WTC11 (cell line): ENCODE results near the gene GSG1L. TPM values are rescaled to one million over a fixed set of nuclear protein-coding genes. Genes with fewer than 3 reads are reported as not detected.
A peak's percentile ranks its signal among the peaks of the same experiment; 100 is the strongest.

ENCODE experiments used
- ATAC-seq: fragments of 200-7000 bp; cut with Tn5 transposase; 2 replicates; pipeline ENCODE4 v1.10.0; 2021; ENCODE audit warnings: mild to moderate bottlenecking, moderate library complexity
- CTCF ChIA-PET: fragments of 300-600 bp; sonication (Branson Sonifier 250); formaldehyde crosslinking; loops from one replicate; lab custom pipeline; 2021; ENCODE audit warnings: antibody characterized with exemption; lab: Charles Lee
- POLR2A ChIA-PET: fragments of 350-600 bp; sonication (Branson Sonifier 250); formaldehyde crosslinking; loops from one replicate; lab custom pipeline; 2021; ENCODE audit warnings: antibody characterized with exemption; lab: Charles Lee
- DNase-seq: peaks from one replicate; pipeline ENCODE4 v3.0.0; 2021; ENCODE audit warnings: low spot score
- H3K27ac Mint-ChIP-seq: 2 replicates; pipeline ENCODE4 v1.8.0; 2021; ENCODE audit warnings: mixed read lengths
- H3K27me3 Mint-ChIP-seq: 2 replicates; pipeline ENCODE4 v1.8.0; 2021; ENCODE audit warnings: low read depth, mild to moderate bottlenecking, moderate library complexity, mixed read lengths
- H3K36me3 Mint-ChIP-seq: 2 replicates; pipeline ENCODE4 v1.8.0; 2021; ENCODE audit warnings: mixed read lengths
- H3K4me1 Mint-ChIP-seq: 2 replicates; pipeline ENCODE4 v1.8.0; 2022; ENCODE audit warnings: mixed read lengths
- H3K4me3 Mint-ChIP-seq: 2 replicates; pipeline ENCODE4 v1.8.0; 2021; ENCODE audit warnings: mild to moderate bottlenecking, moderate library complexity, mixed read lengths
- H3K9me3 Mint-ChIP-seq: 2 replicates; pipeline ENCODE4 v1.8.0; 2021; ENCODE audit warnings: mixed read lengths
- CBFB ChIP-seq: sonication (generic); formaldehyde crosslinking; IDR thresholded peaks from 2 replicates; pipeline ENCODE4 v1.8.1; 2022; ENCODE audit warnings: mild to moderate bottlenecking, low read depth, missing genetic modification reagents
- GTF2I ChIP-seq: fragments of 250-450 bp; sonication (Bioruptor Pico); conservative IDR thresholded peaks from 2 replicates; pipeline ENCODE4 v1.4.0; 2021; ENCODE audit warnings: mild to moderate bottlenecking
- SOX15 ChIP-seq: fragments of 250-450 bp; sonication (Bioruptor Pico); IDR thresholded peaks from 2 replicates; pipeline ENCODE4 v1.9.0; 2021; ENCODE audit warnings: mild to moderate bottlenecking
- ZNF232 ChIP-seq: sonication (generic); formaldehyde crosslinking; IDR thresholded peaks from 2 replicates; pipeline ENCODE4 v1.8.0; 2022; ENCODE audit warnings: mild to moderate bottlenecking, missing genetic modification reagents
- ZNF263 ChIP-seq: sonication (generic); formaldehyde crosslinking; IDR thresholded peaks from 2 replicates; pipeline ENCODE4 v1.8.1; 2022; ENCODE audit warnings: low read depth, mild to moderate bottlenecking, moderate library complexity, missing genetic modification reagents
- ZNF423 ChIP-seq: fragments of 250-450 bp; sonication (Bioruptor Pico); IDR thresholded peaks from 2 replicates; pipeline ENCODE4 v2.1.2; 2022; ENCODE audit warnings: mild to moderate bottlenecking, moderate library complexity
- total RNA-seq: library from RNA; stranded (reverse); gene quantifications from 3 replicates; pipeline ENCODE4 v1.2.3, GENCODE V29; 2021
- TF ChIP-seq, protein P1 (sequence below): sonication (generic); formaldehyde crosslinking; IDR thresholded peaks from 2 replicates; pipeline ENCODE4 v1.8.0; 2022; ENCODE audit warnings: missing genetic modification reagents
- TF ChIP-seq, protein P2 (sequence below): sonication (generic); formaldehyde crosslinking; IDR thresholded peaks from 2 replicates; pipeline ENCODE4 v1.8.0; 2022; ENCODE audit warnings: mild to moderate bottlenecking, missing genetic modification reagents
- TF ChIP-seq, protein P3 (sequence below): fragments of 250-450 bp; sonication (Bioruptor Pico); IDR thresholded peaks from 2 replicates; pipeline ENCODE4 v1.9.0; 2021; ENCODE audit warnings: mild to moderate bottlenecking
- TF ChIP-seq, protein P4 (sequence below): sonication (generic); formaldehyde crosslinking; IDR thresholded peaks from 2 replicates; pipeline ENCODE4 v1.8.1; 2022; ENCODE audit warnings: low read depth, missing genetic modification reagents, borderline replicate concordance
- TF ChIP-seq, protein P5 (sequence below): fragments of 250-450 bp; sonication (Bioruptor Pico); IDR thresholded peaks from 2 replicates; pipeline ENCODE4 v1.8.0; 2021; ENCODE audit warnings: mild to moderate bottlenecking
- TF ChIP-seq, protein P6 (sequence below): fragments of 250-450 bp; sonication (Bioruptor Pico); IDR thresholded peaks from 2 replicates; pipeline ENCODE4 v2.1.2; 2022; ENCODE audit warnings: mild to moderate bottlenecking, moderate library complexity
- TF ChIP-seq, protein P7 (sequence below): sonication (generic); formaldehyde crosslinking; IDR thresholded peaks from 2 replicates; pipeline ENCODE4 v1.8.0; 2023; ENCODE audit warnings: mild to moderate bottlenecking, missing genetic modification reagents
- TF ChIP-seq, protein P8 (sequence below): sonication (generic); formaldehyde crosslinking; IDR thresholded peaks from 2 replicates; pipeline ENCODE4 v1.8.1; 2023; ENCODE audit warnings: mild to moderate bottlenecking, missing genetic modification reagents, moderate library complexity

The GSG1L gene
- total RNA-seq, 1 experiment from 2014 or later = 0.28 TPM

DNA sequence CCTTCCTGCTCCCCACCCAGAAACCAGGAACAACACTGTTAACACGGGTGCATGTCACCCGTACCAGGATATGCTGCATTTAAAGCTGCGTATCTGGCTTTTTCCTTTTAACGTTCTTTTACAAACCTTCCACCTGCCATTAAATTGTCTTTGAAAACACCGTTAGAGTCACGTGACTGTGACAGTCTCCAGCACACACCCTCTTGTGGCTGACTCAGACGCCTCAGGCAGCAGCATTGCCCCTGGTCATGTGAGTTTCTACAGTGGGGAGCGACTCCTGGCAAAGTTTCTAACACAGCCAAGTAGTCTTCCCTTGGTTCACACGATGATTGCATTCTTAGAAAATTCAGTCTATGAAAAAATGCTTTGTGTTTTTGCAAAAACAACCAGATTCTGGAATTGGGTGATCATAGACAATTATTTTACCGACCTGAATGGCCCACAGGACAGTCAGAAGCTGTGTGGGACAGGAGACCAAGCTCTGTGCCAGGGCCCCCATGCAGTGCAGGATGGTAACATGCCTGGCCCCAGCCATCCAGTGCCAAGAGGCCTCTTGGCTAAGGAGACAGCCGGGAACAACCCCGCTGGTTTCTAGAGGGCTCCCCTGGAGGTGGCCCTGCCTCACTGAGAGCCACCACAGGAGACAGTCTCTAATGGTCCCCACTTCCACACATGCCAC is 314.5 kb downstream of the GSG1L start:
- peaks cover 5% of the 10 kb centered on the region for H3K9me3 Mint-ChIP-seq
- CTCF ChIA-PET = interaction anchor here (1.0 to 1.9 kb wide), 4 partner anchors 24 to 109 kb away, joined by 4 read pairs; no protein-coding TSS in a partner anchor

More for the DNA sequence above, 314.5 kb downstream of the GSG1L start:
- POLR2A ChIA-PET = no interaction called here
- TF ChIP-seq, protein P1, sequence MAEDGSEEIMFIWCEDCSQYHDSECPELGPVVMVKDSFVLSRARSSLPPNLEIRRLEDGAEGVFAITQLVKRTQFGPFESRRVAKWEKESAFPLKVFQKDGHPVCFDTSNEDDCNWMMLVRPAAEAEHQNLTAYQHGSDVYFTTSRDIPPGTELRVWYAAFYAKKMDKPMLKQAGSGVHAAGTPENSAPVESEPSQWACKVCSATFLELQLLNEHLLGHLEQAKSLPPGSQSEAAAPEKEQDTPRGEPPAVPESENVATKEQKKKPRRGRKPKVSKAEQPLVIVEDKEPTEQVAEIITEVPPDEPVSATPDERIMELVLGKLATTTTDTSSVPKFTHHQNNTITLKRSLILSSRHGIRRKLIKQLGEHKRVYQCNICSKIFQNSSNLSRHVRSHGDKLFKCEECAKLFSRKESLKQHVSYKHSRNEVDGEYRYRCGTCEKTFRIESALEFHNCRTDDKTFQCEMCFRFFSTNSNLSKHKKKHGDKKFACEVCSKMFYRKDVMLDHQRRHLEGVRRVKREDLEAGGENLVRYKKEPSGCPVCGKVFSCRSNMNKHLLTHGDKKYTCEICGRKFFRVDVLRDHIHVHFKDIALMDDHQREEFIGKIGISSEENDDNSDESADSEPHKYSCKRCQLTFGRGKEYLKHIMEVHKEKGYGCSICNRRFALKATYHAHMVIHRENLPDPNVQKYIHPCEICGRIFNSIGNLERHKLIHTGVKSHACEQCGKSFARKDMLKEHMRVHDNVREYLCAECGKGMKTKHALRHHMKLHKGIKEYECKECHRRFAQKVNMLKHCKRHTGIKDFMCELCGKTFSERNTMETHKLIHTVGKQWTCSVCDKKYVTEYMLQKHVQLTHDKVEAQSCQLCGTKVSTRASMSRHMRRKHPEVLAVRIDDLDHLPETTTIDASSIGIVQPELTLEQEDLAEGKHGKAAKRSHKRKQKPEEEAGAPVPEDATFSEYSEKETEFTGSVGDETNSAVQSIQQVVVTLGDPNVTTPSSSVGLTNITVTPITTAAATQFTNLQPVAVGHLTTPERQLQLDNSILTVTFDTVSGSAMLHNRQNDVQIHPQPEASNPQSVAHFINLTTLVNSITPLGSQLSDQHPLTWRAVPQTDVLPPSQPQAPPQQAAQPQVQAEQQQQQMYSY = no peak
- TF ChIP-seq CBFB (CRISPR knock-in tag) (no peak), ZNF263 (CRISPR knock-in tag) (no peak), ZNF423 (no peak), ZNF232 (CRISPR knock-in tag) (no peak), GTF2I (CRISPR knock-in tag) (no peak), SOX15 (CRISPR knock-in tag) (no peak)
- TF ChIP-seq, protein P2, sequence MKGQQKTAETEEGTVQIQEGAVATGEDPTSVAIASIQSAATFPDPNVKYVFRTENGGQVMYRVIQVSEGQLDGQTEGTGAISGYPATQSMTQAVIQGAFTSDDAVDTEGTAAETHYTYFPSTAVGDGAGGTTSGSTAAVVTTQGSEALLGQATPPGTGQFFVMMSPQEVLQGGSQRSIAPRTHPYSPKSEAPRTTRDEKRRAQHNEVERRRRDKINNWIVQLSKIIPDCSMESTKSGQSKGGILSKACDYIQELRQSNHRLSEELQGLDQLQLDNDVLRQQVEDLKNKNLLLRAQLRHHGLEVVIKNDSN (CRISPR knock-in tag) = peak; percentile 88
- TF ChIP-seq, protein P3, sequence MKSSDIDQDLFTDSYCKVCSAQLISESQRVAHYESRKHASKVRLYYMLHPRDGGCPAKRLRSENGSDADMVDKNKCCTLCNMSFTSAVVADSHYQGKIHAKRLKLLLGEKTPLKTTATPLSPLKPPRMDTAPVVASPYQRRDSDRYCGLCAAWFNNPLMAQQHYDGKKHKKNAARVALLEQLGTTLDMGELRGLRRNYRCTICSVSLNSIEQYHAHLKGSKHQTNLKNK (CRISPR knock-in tag) = no peak
- TF ChIP-seq, protein P4, sequence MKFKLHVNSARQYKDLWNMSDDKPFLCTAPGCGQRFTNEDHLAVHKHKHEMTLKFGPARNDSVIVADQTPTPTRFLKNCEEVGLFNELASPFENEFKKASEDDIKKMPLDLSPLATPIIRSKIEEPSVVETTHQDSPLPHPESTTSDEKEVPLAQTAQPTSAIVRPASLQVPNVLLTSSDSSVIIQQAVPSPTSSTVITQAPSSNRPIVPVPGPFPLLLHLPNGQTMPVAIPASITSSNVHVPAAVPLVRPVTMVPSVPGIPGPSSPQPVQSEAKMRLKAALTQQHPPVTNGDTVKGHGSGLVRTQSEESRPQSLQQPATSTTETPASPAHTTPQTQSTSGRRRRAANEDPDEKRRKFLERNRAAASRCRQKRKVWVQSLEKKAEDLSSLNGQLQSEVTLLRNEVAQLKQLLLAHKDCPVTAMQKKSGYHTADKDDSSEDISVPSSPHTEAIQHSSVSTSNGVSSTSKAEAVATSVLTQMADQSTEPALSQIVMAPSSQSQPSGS (CRISPR knock-in tag) = no peak
- TF ChIP-seq, protein P5, sequence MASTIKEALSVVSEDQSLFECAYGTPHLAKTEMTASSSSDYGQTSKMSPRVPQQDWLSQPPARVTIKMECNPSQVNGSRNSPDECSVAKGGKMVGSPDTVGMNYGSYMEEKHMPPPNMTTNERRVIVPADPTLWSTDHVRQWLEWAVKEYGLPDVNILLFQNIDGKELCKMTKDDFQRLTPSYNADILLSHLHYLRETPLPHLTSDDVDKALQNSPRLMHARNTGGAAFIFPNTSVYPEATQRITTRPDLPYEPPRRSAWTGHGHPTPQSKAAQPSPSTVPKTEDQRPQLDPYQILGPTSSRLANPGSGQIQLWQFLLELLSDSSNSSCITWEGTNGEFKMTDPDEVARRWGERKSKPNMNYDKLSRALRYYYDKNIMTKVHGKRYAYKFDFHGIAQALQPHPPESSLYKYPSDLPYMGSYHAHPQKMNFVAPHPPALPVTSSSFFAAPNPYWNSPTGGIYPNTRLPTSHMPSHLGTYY (CRISPR knock-in tag) = no peak
- TF ChIP-seq, protein P6, sequence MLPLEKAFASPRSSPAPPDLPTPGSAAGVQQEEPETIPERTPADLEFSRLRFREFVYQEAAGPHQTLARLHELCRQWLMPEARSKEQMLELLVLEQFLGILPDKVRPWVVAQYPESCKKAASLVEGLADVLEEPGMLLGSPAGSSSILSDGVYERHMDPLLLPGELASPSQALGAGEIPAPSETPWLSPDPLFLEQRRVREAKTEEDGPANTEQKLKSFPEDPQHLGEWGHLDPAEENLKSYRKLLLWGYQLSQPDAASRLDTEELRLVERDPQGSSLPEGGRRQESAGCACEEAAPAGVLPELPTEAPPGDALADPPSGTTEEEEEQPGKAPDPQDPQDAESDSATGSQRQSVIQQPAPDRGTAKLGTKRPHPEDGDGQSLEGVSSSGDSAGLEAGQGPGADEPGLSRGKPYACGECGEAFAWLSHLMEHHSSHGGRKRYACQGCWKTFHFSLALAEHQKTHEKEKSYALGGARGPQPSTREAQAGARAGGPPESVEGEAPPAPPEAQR (CRISPR knock-in tag) = no peak
- TF ChIP-seq, protein P7, sequence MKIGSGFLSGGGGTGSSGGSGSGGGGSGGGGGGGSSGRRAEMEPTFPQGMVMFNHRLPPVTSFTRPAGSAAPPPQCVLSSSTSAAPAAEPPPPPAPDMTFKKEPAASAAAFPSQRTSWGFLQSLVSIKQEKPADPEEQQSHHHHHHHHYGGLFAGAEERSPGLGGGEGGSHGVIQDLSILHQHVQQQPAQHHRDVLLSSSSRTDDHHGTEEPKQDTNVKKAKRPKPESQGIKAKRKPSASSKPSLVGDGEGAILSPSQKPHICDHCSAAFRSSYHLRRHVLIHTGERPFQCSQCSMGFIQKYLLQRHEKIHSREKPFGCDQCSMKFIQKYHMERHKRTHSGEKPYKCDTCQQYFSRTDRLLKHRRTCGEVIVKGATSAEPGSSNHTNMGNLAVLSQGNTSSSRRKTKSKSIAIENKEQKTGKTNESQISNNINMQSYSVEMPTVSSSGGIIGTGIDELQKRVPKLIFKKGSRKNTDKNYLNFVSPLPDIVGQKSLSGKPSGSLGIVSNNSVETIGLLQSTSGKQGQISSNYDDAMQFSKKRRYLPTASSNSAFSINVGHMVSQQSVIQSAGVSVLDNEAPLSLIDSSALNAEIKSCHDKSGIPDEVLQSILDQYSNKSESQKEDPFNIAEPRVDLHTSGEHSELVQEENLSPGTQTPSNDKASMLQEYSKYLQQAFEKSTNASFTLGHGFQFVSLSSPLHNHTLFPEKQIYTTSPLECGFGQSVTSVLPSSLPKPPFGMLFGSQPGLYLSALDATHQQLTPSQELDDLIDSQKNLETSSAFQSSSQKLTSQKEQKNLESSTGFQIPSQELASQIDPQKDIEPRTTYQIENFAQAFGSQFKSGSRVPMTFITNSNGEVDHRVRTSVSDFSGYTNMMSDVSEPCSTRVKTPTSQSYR (CRISPR knock-in tag) = no peak
- TF ChIP-seq, protein P8, sequence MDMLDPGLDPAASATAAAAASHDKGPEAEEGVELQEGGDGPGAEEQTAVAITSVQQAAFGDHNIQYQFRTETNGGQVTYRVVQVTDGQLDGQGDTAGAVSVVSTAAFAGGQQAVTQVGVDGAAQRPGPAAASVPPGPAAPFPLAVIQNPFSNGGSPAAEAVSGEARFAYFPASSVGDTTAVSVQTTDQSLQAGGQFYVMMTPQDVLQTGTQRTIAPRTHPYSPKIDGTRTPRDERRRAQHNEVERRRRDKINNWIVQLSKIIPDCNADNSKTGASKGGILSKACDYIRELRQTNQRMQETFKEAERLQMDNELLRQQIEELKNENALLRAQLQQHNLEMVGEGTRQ (CRISPR knock-in tag) = peak; percentile 91
- Mint-ChIP-seq H3K36me3 (peaks cover 9% of the 10 kb centered on the region), H3K4me3 (no peak overlapping the region), H3K27me3 (no peaks in the 10 kb centered on the region), H3K4me1 (peaks cover 8% of the 10 kb centered on the region), H3K27ac (0 out of 2 replicates have a peak overlapping the region, but pooled peaks have one; percentile 6)
- ATAC-seq (peak; percentile 81), DNase-seq (peak; percentile 44)
